ENCODE data around the gene MTMR4.
A peak's percentile ranks its signal among the peaks of the same experiment; 100 is the strongest.

The MTMR4 gene

GRCh38 chr17:58455491-58455890, 58.9 kb downstream of the MTMR4 start:
- Histone ChIP-seq H3K9me2 (replicated peaks; ENCODE audit: insufficient read depth, low read length) (no peaks in the 10 kb centered on the region), H3K27me3 (replicated peaks; ENCODE audit: insufficient read depth, low read length) (no peaks in the 10 kb centered on the region), H2AFZ (ENCODE audit: low read length) (no peak overlapping the region), H3K27ac (ENCODE audit: low read length) (no peak overlapping the region), H3K4me3 (ENCODE audit: low read length) (no peak overlapping the region), H3K4me1 (ENCODE audit: low read length) (no peaks in the 10 kb centered on the region), H3K9ac (ENCODE audit: low read length) (no peak overlapping the region), H3K9me3 (replicated peaks; ENCODE audit: insufficient read depth, low read length) (no peaks in the 10 kb centered on the region), H4K20me1 (ENCODE audit: insufficient read depth, low read length) (no peaks in the 10 kb centered on the region), H3K4me2 (ENCODE audit: low read depth, low read length) (no peak overlapping the region), H3K79me2 (ENCODE audit: low read length) (no peaks in the 10 kb centered on the region), H3F3A (ENCODE audit: insufficient read depth, low read length) (no peaks in the 10 kb centered on the region), H3K36me3 (replicated peaks; ENCODE audit: insufficient read depth, low read length) (no peaks in the 10 kb centered on the region)
- TF ChIP-seq EZH2phosphoT487 (IDR thresholded peaks at IDR 0.05; ENCODE audit: low read length) (no peak), CTCF (IDR thresholded peaks at IDR 0.05; ENCODE audit: low read length) (no peak), EZH2 (optimal IDR thresholded peaks at IDR 0.05; ENCODE audit: low read depth, low read length) (no peak)
- DNase-seq = no peak

GRCh38 chr17:58452738-58453137, 61.7 kb downstream of the MTMR4 start:
- Histone ChIP-seq H3K4me3 (ENCODE audit: low read length) (no peak overlapping the region), H4K20me1 (ENCODE audit: insufficient read depth, low read length) (no peaks in the 10 kb centered on the region), H3K27me3 (replicated peaks; ENCODE audit: insufficient read depth, low read length) (no peaks in the 10 kb centered on the region), H3K9me2 (replicated peaks; ENCODE audit: insufficient read depth, low read length) (no peaks in the 10 kb centered on the region), H3K4me1 (ENCODE audit: low read length) (no peaks in the 10 kb centered on the region), H2AFZ (ENCODE audit: low read length) (no peak overlapping the region), H3K36me3 (replicated peaks; ENCODE audit: insufficient read depth, low read length) (no peaks in the 10 kb centered on the region), H3K79me2 (ENCODE audit: low read length) (no peaks in the 10 kb centered on the region), H3K27ac (ENCODE audit: low read length) (no peak overlapping the region), H3K4me2 (ENCODE audit: low read depth, low read length) (no peak overlapping the region), H3F3A (ENCODE audit: insufficient read depth, low read length) (no peaks in the 10 kb centered on the region), H3K9ac (ENCODE audit: low read length) (no peak overlapping the region), H3K9me3 (replicated peaks; ENCODE audit: insufficient read depth, low read length) (no peaks in the 10 kb centered on the region)
- TF ChIP-seq CTCF (IDR thresholded peaks at IDR 0.05; ENCODE audit: low read length) (no peak), EZH2phosphoT487 (IDR thresholded peaks at IDR 0.05; ENCODE audit: low read length) (no peak), EZH2 (optimal IDR thresholded peaks at IDR 0.05; ENCODE audit: low read depth, low read length) (no peak)
- DNase-seq = no peak

- no peaks in the 10 kb centered on the region for H3K9me3 ChIP-seq (replicated peaks; ENCODE audit: insufficient read depth, low read length)
- no peak overlapping the region for H3K4me3 ChIP-seq (ENCODE audit: low read length)
- DNase-seq = peak; percentile 84
- H3K27ac ChIP-seq (ENCODE audit: low read length) = no peak overlapping the region
- no peak overlapping the region for H3K9ac ChIP-seq (ENCODE audit: low read length)
- H4K20me1 ChIP-seq (ENCODE audit: insufficient read depth, low read length) = no peaks in the 10 kb centered on the region
- H3K9me2 ChIP-seq (replicated peaks; ENCODE audit: insufficient read depth, low read length) = no peaks in the 10 kb centered on the region
- no peaks in the 10 kb centered on the region for H3K27me3 ChIP-seq (replicated peaks; ENCODE audit: insufficient read depth, low read length)
- no peaks in the 10 kb centered on the region for H3K79me2 ChIP-seq (ENCODE audit: low read length)
- TF ChIP-seq CTCF (IDR thresholded peaks at IDR 0.05; ENCODE audit: low read length) = peak; percentile 89
- TF ChIP-seq EZH2 (optimal IDR thresholded peaks at IDR 0.05; ENCODE audit: low read depth, low read length) = no peak
- TF ChIP-seq EZH2phosphoT487 (IDR thresholded peaks at IDR 0.05; ENCODE audit: low read length) = no peak
- no peaks in the 10 kb centered on the region for H3F3A ChIP-seq (ENCODE audit: insufficient read depth, low read length)
- H2AFZ ChIP-seq (ENCODE audit: low read length) = no peak overlapping the region
- H3K4me2 ChIP-seq (ENCODE audit: low read depth, low read length) = no peak overlapping the region
- H3K36me3 ChIP-seq (replicated peaks; ENCODE audit: insufficient read depth, low read length) = no peaks in the 10 kb centered on the region
- no peaks in the 10 kb centered on the region for H3K4me1 ChIP-seq (ENCODE audit: low read length)
Measured at GRCh38 chr17:58447039-58447975, 67.1 kb downstream of the MTMR4 start.

Data from MM.1S (cell line).